Testis (tissue), 3 donors: Measurements from ENCODE around the gene CORO1C. TPM values are rescaled to one million over a fixed set of nuclear protein-coding genes. Genes with fewer than 3 reads are reported as not detected.
"Not testable (repeated sequence)": the region's sequence is repeated elsewhere in the genome, so short reads cannot be mapped to it uniquely, and the experiment has no call there.

ENCODE experiments used
- DNase-seq: peaks from one replicate; pipeline ENCODE4 v3.0.0-alpha.2; 2019
- H3K27ac ChIP-seq, 2 donors: fragments of 200-600 bp; sonication (generic); one replicate each; pipeline ENCODE4 v1.5.1; 2019
- H3K27me3 ChIP-seq: fragments of 200-600 bp; sonication (generic); one replicate; pipeline ENCODE4 v1.5.1; 2019
- H3K36me3 ChIP-seq: fragments of 200-600 bp; sonication (generic); one replicate; pipeline ENCODE4 v1.5.1; 2017; ENCODE audit warnings: low read depth; ENCODE audit errors: missing control alignments
- H3K4me1 ChIP-seq: fragments of 200-600 bp; sonication (generic); one replicate; pipeline ENCODE4 v1.5.1; 2019
- H3K4me3 ChIP-seq, 2 donors: fragments of 200-600 bp; sonication (generic); one replicate each; pipeline ENCODE4 v1.5.1; 2017 to 2019
- H3K9me3 ChIP-seq: fragments of 200-600 bp; sonication (generic); one replicate; pipeline ENCODE4 v1.5.1; 2017
- CTCF ChIP-seq, 3 experiments: fragments of 450-650 bp in 2 of 3; fragments of 200-600 bp in 1 of 3; sonication (generic) in 1 of 3; IDR thresholded peaks; one replicate each; pipeline ENCODE4 v1.5.1; 2016 to 2019; ENCODE audit warnings: antibody characterized with exemption in 3 of 3, mild to moderate bottlenecking in 2 of 3, moderate library complexity in 1 of 3
- POLR2A ChIP-seq: fragments of 450-650 bp; IDR thresholded peaks from one replicate; pipeline ENCODE4 v1.6.1; 2017; ENCODE audit warnings: antibody characterized with exemption, mild to moderate bottlenecking, moderate library complexity
- WGBS, 2 donors: methylation state at CpG; one replicate each; pipeline ENCODE4 v1.1.5; 2018; 5-methylcytosine and 5-hydroxymethylcytosine counted together
- intact Hi-C: fragments of 100-400 bp; cut with DNase I; formaldehyde crosslinking; loops from one replicate; pipeline ENCODE4 v1.15.1; 2023; ENCODE audit warnings: low total_unique reads
- polyA plus RNA-seq: library from polyadenylated mRNA; stranded (reverse); fragments of 350-450 nt; fragmentation: Illumina TruSeq; extraction: RNeasy Lipid Tissue Mini Kit (QIAGEN cat#74804); gene quantifications from one replicate; pipeline ENCODE4 v1.2.3, GENCODE V29; 2014; ENCODE audit warnings: low read depth, low replicate concordance; ENCODE audit not compliant: insufficient read depth
- total RNA-seq, 2 donors: library from RNA; depleted of rRNA; stranded (reverse); fragments of >200 nt; gene quantifications; one replicate each; pipeline ENCODE4 v1.2.3, GENCODE V29; 2016

The CORO1C gene
- total and polyA plus RNA-seq, 3 donors from 2014 or later, result 57.2 to 73.4 (median 70.2) TPM

- H3K4me1 ChIP-seq, result no peaks in the 10 kb centered on the region
- intact Hi-C loops, result no loop called here
Measured at GRCh38 chr12:108735855-108736254, 4.5 kb upstream of the CORO1C start.

GRCh38 chr12:108734200-108734906 lies 3.0 kb upstream of the CORO1C start:
- H3K4me3 ChIP-seq, result no peak overlapping the region
- H3K27me3 ChIP-seq, result no peaks in the 10 kb centered on the region
- no peak overlapping the region for H3K27ac ChIP-seq
- H3K36me3 ChIP-seq, result no peaks in the 10 kb centered on the region
- 52 to 55% methylated on average over 9 of the region's 9 CpGs for WGBS, 2 donors
- TF ChIP-seq POLR2A (no peak), CTCF (IDR thresholded peaks at IDR 0.05) (no peak)
- H3K9me3 ChIP-seq, result no peaks in the 10 kb centered on the region
- intact Hi-C loops, result no loop called here
- peaks cover 2% of the 10 kb centered on the region for H3K4me1 ChIP-seq
- no peak for DNase-seq

More at GRCh38 chr12:108735855-108736254, 4.5 kb upstream of the CORO1C start:
- H3K36me3 ChIP-seq, result no peaks in the 10 kb centered on the region
- no peaks in the 10 kb centered on the region for H3K9me3 ChIP-seq
- no peak overlapping the region for H3K4me3 ChIP-seq
- H3K27ac ChIP-seq, result no peak overlapping the region
- WGBS, 2 donors, result 94 to 97% methylated on average over 3 of the region's 3 CpGs
- no peaks in the 10 kb centered on the region for H3K27me3 ChIP-seq
- TF ChIP-seq POLR2A (no peak), CTCF (IDR thresholded peaks at IDR 0.05) (no peak)
- DNase-seq, result no peak

DNA sequence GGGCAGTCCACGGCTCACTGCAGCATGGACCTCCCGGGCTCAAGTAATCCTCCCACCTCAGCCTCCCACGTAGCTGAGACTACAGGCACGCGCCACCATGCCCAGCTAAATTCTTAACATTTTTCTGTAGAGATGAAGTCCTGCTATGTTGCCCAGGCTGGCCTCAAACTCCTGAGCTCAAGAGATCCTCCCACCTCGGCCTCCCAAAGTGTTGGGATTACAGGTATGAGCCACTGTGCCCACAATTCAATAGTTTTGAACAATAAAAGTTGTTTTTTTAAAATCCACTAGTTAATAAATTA lies 1.9 kb upstream of the CORO1C start:
- H3K27ac ChIP-seq, H3K9me3 ChIP-seq, intact Hi-C loops, H3K4me3 ChIP-seq, H3K36me3 ChIP-seq, DNase-seq, H3K27me3 ChIP-seq: not testable (repeated sequence)
- WGBS, 2 donors, result 39 to 64% methylated on average over 6 of the region's 6 CpGs
- H3K4me1 ChIP-seq, result peaks cover 14% of the 10 kb centered on the region

GRCh38 chr12:108732489-108733229 lies 1.3 kb upstream of the CORO1C start:
- WGBS, 2 donors, result 35 to 43% methylated on average over 13 of the region's 13 CpGs
- peak overlapping the region; percentile 89 to 90 for H3K4me3 ChIP-seq
- peak overlapping the region; percentile 95 to 97 for H3K27ac ChIP-seq
- TF ChIP-seq POLR2A, result no peak
- no peak for TF ChIP-seq CTCF (IDR thresholded peaks at IDR 0.05)
- H3K4me1 ChIP-seq, result peaks cover 15% of the 10 kb centered on the region
- no peaks in the 10 kb centered on the region for H3K27me3 ChIP-seq
- no peak for DNase-seq
- intact Hi-C loops, result no loop called here
- no peaks in the 10 kb centered on the region for H3K9me3 ChIP-seq
- H3K36me3 ChIP-seq, result no peaks in the 10 kb centered on the region

GRCh38 chr12:108731866-108732461 lies 646 bp upstream of the CORO1C start:
- H3K4me3 ChIP-seq, result peak overlapping the region; percentile 89 to 90
- intact Hi-C loops, result no loop called here
- peak overlapping the region; percentile 95 to 97 for H3K27ac ChIP-seq
- WGBS, 2 donors, result 0 to 1% methylated on average over 23 to 34 of the region's 34 CpGs
- TF ChIP-seq CTCF (IDR thresholded peaks at IDR 0.05) (no peak), POLR2A (peak; percentile 19)
- no peaks in the 10 kb centered on the region for H3K9me3 ChIP-seq
- peak; percentile 100 for DNase-seq
- H3K4me1 ChIP-seq, result peaks cover 15% of the 10 kb centered on the region
- H3K27me3 ChIP-seq, result no peaks in the 10 kb centered on the region
- no peaks in the 10 kb centered on the region for H3K36me3 ChIP-seq
